Fibroblast of the conjunctiva (primary cell): ENCODE data around the gene NKPD1.

ENCODE experiments used
- DNase-seq: peaks from one replicate; pipeline ENCODE4 v3.0.0-alpha.2; 2010; ENCODE audit warnings: low read depth

Gene NKPD1

GRCh38 chr19:45173816-45174215 lies 13.0 kb upstream of the NKPD1 start:
- DNase-seq, result no peak

- no peak for DNase-seq
These were observed 11.9 kb upstream of the NKPD1 start for GRCh38 chr19:45172611-45173208.

- DNase-seq, result no peak
These were observed 11.4 kb upstream of the NKPD1 start for GRCh38 chr19:45172173-45172572.

GRCh38 chr19:45171211-45171623 lies 10.4 kb upstream of the NKPD1 start:
- no peak for DNase-seq

- DNase-seq, result no peak
These were observed 9.6 kb upstream of the NKPD1 start for GRCh38 chr19:45170146-45171106.

GRCh38 chr19:45169602-45170001 lies 8.8 kb upstream of the NKPD1 start:
- DNase-seq, result no peak

- no peak for DNase-seq
These were observed 8.1 kb upstream of the NKPD1 start for GRCh38 chr19:45168767-45169351.

GRCh38 chr19:45166723-45167252 lies 6.0 kb upstream of the NKPD1 start:
- no peak for DNase-seq

GRCh38 chr19:45164577-45165335 lies 4.0 kb upstream of the NKPD1 start:
- DNase-seq, result peak; percentile 30

- DNase-seq, result no peak
These were observed 3.1 kb upstream of the NKPD1 start for GRCh38 chr19:45163751-45164460.

GRCh38 chr19:45163156-45163555 lies 2.4 kb upstream of the NKPD1 start:
- DNase-seq, result no peak

GRCh38 chr19:45162608-45163143 lies 1.9 kb upstream of the NKPD1 start:
- no peak for DNase-seq

- no peak for DNase-seq
These were observed 1.2 kb upstream of the NKPD1 start for GRCh38 chr19:45161738-45162607.

- DNase-seq, result no peak
These were observed 834 bp downstream of the NKPD1 start for GRCh38 chr19:45159971-45160324.

- DNase-seq, result no peak
These were observed 1.4 kb downstream of the NKPD1 start for GRCh38 chr19:45159210-45159970.

GRCh38 chr19:45158503-45159209 lies 2.1 kb downstream of the NKPD1 start:
- DNase-seq, result no peak

GRCh38 chr19:45156751-45157150 lies 4.0 kb downstream of the NKPD1 start:
- DNase-seq, result no peak

GRCh38 chr19:45156011-45156630 lies 4.7 kb downstream of the NKPD1 start:
- no peak for DNase-seq
